ENCODE measurements around the gene GJD4.
A peak's percentile ranks its signal among the peaks of the same experiment; 100 is the strongest.

The GJD4 gene, protein sequence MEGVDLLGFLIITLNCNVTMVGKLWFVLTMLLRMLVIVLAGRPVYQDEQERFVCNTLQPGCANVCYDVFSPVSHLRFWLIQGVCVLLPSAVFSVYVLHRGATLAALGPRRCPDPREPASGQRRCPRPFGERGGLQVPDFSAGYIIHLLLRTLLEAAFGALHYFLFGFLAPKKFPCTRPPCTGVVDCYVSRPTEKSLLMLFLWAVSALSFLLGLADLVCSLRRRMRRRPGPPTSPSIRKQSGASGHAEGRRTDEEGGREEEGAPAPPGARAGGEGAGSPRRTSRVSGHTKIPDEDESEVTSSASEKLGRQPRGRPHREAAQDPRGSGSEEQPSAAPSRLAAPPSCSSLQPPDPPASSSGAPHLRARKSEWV

DNA sequence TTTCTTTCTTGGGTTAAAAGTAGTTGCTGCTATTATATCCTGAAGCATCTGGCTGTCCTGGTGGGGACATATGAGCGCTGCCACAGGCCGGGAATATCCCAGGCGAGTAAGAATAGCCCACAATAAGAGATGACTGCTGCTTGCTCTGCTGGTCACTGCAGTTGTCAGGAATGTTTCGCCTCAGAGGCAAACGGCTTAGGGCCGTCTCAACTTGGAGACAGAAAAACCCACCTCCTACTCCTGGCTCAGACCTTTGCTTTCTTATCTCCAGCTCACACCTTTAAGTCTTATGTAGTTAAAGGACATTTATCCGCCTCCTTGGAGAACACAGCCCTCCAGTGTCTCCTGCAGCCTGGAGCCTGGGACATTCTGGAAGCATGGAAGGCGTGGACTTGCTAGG lies at the start of gene GJD4:
Gene GJD4 (plus strand): TSS at position 151 of the 400 bp plus-strand sequence. CDS start 227 bp downstream, at position 378.
- no peak for DNase-seq (ENCODE audit: low spot score)

DNA sequence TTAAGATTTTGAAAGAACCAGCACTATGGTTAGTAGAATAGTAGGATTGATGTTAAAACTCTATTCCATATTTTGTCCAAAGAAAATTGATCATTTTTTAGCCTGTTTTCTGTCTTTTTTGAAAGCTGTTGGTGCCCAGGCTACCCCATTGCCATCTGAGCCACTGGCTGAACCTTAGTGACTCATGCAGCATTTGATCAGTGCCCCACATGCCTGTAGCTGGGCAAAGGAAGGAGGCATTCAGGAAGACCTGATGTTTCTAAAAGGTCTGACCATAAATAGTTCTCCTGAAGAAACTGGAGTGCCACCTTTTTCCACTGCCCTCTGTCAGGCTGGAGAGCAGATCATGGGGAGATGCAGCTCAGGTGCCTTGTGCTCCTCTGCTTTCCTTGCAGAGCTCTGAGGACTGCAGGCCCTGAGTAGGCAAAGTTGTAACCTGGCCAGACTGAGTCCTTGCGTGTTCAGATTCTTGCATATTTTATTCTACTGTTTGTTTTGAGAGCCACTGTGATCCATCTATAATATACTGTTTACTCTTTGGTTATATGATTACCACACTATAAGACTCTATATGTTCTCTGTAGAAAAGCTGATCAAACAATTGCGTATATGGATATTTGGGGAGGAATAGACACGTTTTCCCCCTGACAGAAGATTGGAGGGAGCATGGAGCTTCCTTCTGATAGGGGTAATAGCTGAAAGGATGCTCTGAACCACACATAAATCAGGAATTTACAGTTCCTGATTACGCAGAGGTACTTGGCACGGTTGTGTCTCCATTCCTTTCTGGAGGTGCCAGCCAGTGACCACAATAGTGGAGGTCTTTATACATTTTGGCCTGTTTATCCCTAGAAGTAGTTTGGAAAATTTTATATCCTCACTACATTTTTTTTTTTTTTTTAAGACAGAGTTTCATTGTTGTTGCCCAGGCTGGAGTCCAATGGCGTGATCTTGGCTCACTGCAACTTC lies 48.9 kb upstream of the GJD4 start:
- no peak for DNase-seq (ENCODE audit: low spot score)

DNA sequence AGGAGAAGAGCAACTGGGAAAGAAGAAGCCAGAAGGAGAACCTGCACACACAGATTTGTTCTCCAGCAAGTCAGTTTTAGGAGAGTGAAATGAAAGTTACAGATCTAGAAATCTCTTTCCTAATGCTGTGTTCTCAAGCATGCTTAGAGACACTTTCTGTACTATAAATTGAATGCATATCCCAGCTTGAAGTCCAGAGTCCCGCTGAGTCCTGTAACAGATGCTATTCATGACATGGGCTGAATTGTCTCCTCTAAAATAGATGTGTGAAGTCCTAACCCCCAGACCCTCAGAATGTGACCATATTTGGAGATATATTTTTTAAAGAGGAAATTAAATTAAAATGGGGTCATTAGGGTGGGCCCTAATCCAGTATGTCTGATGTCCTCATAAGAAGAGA lies 46.9 kb upstream of the GJD4 start:
- no peak for DNase-seq (ENCODE audit: low spot score)

DNA sequence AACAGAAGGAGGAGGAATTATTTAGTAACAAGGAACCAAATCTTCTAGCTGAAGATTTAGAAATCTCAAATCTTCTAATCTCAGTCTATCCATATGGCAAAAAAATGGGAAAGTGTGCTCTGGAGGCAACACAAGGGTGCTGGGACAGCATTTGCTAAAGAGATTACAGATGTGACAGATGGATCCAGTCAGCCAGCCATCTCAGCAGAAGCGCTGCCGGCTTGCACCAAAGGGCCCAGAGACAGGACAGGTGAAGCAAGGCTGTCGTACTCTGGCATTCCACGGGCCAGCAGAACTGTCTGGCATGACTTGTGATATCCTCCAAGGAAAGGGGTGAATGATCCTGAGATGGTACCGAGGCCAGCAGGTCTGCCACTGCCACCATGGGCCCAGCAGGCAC lies 45.7 kb upstream of the GJD4 start:
- no peak for DNase-seq (ENCODE audit: low spot score)

DNA sequence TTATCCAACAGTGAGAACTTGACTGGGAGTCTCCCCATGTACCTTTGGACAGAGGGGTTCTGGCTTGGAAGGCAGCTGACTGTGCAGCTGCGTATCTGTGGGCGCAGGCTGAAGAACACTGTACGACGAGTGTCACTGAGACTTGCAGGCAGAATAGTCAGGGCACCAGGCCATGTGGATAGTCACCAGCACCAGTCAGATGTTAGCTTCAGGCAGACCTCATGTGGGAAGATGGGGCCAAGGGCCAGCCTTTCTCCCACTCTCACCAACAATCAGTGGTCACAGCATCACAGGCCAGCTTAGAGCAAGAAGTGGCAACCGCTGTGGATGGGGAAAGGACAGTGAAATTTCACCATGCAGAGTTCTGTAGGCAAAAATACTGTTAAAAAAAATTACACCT lies 43.4 kb upstream of the GJD4 start:
- DNase-seq (ENCODE audit: low spot score), result no peak

DNA sequence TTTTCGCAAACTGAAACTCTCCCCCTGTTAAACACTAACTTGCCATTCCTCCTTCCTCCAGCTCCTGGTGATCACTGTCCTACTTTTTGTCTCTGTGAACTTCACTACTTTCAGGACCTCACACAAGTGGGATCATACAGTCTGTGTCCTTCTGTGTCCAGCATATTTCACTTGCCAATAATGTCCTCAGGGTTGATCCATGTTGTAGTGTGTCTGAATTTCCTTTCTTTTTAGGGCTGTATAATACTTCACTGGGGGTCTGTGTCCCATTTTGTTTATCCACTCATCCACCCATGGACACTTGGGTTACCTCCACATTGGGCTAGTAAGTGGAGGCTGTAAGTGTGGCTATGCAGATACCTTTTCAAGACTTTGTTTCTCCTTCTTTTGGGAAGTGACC lies 42.7 kb upstream of the GJD4 start:
- no peak for DNase-seq (ENCODE audit: low spot score)

DNA sequence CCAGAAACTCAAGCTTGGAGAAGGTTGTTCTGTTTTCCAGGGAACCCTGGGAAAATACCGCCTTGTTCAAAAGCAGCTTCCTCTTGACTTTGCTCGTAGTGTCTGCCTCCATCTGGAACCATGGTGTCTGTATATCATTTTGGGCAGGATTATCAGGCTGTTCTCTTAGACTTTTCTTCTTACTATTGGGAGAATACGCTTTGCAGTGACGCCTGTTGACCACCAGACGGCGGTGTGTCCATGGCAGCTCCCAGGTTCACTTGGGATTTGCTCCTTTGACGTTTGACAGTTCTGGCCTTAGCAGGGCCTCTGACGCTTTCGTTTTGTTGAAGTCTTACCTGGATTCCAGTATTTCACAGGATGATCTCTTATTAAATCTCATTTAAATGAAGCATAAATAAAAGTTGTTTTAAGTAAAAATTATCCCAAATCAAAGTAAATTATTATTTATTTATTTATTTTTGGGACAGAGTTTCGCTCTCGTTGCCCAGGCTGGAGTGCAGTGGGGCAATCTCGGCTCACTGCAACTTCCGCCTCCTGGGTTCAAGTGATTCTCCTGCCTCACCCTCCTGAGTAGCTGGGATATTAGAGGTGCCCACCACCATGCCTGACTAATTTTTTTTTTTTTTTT lies 41.8 kb upstream of the GJD4 start:
- peak; percentile 65 for DNase-seq (ENCODE audit: low spot score)

DNA sequence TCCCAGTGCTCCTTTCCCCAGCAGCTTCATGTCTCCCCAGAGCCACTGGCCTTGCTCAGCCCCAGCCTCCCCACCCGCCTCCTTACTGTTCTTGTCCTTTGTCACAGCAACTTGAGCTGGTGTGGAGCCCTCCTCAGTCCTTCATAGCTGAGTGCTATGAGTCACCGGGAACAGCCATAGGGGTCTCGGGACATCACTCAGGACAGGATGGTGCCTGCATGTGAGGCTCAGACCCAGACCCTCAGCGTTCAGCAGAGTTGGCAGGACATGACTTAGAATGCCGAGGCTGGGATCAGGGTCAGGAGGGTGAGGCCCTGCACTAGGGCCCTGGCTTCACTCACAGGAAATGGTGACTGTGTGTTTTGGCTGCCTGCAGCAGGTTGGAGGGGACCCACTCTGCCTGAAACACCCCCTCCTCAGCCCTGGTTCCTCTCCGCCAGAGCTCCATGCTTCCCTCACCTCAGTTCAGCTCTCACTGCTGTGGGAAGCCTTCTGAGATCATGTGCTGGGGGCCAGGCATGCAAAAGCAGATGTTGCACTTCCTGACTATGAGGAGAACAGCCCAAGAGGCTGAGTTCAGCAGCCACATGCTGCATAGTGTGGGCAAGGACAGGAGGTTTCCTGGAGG lies 40.7 kb upstream of the GJD4 start:
- DNase-seq (ENCODE audit: low spot score), result no peak

DNA sequence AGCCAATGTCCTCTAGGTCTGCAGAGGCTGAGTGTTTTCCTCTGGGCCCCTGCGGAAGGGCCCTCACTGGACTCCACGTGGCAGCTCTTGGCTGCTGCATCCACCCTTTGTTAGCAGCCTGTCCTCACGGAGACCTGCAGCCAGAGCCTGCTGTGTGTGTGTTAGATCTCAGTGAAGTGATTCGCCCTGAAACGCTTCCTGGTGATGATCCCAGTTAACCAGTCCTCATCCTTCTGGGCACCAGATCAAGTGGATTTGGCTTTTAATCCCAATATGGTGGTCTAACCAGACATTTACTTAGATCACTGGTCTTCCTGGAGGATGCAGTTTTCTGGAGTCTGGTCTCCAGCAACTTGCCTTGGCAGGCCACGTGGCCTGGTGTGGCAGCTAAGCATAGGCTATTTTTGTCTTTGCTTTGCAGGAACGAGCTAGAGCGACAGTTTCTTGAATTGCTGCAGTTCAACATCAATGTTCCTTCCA lies 39.5 kb upstream of the GJD4 start:
- no peak for DNase-seq (ENCODE audit: low spot score)

DNA sequence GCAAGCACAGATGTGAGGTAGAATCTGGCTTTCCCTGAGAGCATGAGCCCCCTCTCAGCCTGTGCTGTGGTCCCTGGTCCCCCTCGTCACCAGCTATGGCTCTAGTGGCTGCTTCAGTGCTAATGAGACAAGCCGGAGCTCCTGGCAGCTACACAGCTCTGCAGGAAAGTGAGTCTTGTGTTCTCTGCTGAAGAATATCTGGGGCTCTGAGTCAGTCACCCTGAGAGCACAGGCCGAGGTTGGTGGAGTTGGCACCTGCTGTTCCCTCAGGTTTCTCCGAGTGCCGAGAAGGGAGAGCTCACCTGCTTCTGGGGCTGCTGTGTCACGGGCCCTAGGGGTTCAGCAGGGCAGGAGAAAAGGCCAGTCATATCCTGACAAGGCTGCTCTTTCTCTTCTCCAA lies 37.2 kb upstream of the GJD4 start:
- DNase-seq (ENCODE audit: low spot score), result no peak

DNA sequence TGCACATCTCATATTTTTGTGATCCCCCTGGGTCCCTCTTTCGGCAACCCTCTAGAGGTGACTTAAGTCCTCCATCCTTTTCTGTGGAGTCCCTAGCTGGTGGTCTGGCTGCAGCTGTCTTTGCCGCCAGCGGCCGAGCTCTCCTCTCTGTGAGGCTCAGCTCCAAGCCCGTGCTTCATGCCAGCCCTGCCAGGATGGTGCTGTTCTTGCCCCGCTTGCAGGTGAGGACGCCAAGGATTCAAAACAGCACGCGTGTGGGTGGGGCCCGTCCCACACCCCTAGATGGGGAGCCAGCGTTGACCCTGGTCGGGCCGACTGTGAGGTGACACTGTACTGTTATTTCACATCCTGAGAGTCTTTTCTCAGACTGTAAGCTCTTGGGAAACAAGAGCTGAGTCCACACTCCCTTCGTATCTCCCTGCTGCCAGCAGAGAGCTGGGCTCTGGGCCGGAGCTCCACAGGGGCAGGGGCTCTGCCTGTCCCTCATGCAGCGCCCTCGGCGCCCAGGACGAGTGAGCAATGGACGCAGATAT lies 36.6 kb upstream of the GJD4 start:
- no peak for DNase-seq (ENCODE audit: low spot score)

DNA sequence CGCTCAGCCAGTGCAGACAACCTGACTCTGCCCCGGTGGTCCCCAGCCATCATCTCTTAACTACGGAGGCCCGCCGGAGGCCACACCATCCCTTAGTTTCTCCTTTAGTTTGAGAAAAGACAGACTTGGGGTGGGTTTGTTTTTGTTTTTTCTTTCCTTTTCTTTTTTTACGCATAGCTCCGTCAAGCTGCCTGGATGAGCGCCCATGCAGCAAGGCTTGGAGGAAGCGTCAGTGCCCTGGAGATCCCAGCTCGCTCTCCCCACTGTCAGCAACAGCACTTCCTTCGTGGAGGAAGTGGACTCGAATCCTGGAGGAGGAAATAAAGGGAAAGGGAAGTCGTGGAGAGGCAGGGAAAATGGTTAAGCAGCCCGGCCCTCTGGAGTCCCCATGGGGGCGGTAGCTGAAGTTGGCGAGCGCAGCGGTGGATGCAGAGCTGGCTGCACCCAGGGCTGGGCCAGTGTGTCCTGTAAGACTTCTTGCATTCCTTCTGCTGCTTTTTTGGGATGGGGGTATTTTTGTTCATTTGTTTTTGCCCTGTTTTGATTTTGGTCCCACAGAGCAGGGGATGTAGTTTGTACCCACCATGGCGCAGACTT lies 35.9 kb upstream of the GJD4 start:
- DNase-seq (ENCODE audit: low spot score), result no peak

DNA sequence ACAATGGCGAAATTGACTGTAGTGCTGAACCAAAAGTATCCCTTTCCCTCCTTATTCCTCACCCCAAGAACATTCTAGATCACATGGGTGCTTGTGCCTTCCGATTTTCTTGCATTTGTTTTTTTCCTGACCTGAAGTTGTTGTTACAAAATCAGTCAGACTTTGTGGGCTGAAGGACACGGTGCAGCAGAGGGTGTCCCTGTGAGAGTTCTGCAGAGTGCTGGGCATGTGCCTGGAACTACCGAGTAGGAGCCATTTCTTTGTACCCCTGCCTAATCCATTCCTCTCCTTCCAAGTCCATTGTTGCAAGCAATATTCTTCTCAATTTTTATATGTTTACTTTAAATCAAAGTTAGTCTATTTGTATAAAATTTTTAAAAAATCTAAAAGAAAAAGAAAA lies 35.3 kb upstream of the GJD4 start:
- no peak for DNase-seq (ENCODE audit: low spot score)

DNA sequence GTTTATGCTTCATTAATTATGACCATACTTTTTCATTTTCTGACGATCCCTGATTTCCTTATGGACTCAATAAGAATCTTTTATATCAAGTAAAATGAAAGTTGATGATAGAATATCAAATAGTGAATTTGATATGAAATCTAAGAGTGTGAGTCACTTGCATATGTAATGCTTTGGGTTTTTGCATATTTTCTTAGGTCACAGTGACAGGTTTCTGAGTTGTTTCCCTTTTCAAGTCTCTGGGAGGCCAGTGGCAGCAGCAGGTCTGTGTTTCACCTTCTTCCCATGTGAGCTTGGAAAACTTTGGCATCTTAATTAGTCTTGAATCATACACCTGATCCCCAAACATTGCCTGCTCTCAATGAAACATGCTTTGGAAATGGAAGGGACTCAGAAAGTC lies 34.7 kb upstream of the GJD4 start:
- DNase-seq (ENCODE audit: low spot score), result no peak

DNA sequence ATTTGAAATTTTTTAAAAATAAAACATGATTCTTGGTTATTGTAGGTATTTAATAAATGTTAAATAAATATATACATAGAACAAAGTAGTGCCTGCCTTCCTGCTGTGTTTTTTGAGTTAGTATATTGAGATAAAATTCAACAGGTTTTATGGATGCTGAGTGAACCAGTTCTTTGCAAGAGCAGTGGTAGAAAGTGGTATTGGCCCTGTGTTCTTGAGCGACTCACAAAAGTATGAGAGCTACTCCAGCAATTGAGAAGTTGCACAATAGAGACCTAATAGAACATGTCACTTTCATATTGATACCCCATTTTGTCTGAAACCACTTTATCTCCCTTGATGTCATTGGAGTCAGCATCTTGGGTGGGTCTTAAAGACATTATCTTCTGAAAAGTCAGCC lies 32.6 kb upstream of the GJD4 start:
- no peak for DNase-seq (ENCODE audit: low spot score)

DNA sequence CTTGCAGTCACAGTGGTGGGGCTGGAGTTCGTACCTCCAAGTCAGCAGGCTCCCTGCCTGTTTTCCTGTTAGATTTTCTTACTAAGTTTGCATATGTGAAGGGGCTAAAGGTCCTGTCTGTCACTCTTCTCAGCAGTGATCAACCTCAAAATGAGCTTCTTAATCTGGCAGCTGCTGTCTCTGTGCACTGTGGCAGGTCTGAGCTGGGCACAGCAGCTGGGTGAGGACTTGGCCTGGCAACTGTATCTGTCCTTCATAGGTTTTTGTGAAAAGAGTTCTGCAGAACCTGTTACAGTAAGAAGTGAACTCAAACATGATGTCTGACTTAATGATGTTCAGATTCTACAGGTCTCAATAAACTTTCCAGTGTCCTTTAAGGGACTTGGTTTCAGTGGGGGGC lies 31.3 kb upstream of the GJD4 start:
- DNase-seq (ENCODE audit: low spot score), result no peak

DNA sequence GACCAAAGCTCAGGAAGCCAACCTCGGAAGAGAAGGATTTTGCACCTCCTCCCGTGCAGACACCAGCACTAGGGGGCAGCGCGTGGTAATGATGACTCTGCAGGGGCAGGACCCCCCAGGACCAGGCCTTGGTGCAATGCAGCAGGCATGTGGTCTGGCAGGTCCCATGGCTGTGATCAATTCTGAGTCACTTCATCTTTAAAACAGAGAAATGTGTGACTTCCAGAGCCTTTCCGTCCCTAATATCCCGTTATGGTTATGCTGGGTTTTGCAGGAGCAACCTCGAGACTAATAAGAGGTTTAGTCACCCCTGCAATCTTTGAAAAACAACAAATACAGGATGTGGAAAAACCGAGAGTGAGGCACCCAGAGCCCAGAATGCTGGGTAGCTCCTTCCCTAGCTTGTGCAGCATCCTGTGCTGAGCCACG lies 30.2 kb upstream of the GJD4 start:
- no peak for DNase-seq (ENCODE audit: low spot score)

DNA sequence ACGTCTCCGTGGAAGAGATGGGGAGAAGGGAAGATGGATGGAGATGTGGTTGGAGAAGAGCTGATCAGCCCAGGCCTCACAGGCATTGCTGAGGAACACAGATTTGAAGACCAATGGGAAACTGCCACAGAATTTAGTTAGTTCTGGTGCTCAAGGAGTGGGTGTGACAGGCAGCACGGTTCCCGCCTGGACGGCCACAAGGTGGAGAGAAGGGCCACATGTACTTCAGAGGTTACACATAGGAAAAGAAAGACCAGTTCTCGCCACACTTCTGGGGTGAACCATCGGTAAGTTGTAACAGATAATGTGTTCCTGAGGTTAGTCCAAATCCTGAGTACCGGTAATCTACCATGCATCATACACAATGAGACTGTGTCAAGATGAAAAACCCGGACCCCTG lies 29.5 kb upstream of the GJD4 start:
- no peak for DNase-seq (ENCODE audit: low spot score)

DNA sequence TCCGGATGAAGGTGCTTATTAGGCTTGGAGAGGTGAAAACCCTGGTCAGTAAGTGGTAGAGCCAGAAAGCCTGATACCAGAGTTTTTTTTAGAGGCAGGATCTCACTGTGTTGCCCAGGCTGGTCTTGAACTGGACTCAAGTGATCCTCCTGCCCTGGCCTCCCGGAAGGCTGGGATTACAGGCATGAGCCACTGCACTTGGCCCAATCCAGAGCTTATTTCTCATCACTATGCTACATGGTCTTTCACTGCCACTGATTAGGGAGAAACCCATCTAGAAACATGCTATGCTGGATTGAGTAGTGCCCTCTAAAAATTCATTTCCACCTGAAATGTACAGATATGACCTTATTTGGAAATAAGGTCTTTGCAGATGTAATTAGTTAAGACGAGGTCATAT lies 28.4 kb upstream of the GJD4 start:
- DNase-seq (ENCODE audit: low spot score), result no peak

DNA sequence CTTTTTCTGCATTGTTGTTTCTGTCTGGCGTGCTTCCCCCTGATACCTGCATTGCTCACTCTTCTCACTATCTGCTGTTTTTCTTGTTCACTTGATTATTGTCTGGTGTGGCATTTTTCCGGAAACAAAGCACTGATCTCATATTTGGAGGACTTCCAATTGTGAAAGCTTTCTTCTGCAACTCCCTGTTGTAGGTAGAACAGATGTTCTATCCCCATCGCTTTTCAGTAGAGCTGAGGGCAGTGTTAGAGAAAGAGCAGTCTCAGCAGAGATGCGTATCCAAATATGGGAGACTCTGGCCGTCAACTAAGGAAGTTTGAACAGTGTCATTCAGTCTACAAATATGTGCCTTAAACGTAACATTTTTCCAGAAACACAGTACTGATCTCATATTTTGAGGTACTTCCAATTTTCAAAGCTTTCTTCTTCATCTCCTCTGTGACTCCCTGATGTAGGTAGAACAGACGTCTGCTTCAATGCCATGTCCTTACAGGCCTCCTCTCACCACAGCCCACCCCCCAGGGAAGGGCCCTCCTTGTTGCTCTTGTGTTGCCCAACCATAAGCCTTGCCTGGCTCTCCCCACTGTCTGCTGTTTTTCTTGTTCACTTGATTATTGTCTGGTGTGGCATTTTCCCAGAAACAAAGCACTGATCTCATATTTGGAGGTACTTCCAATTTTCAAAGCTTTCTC lies 27.1 kb upstream of the GJD4 start:
- no peak for DNase-seq (ENCODE audit: low spot score)

DNA sequence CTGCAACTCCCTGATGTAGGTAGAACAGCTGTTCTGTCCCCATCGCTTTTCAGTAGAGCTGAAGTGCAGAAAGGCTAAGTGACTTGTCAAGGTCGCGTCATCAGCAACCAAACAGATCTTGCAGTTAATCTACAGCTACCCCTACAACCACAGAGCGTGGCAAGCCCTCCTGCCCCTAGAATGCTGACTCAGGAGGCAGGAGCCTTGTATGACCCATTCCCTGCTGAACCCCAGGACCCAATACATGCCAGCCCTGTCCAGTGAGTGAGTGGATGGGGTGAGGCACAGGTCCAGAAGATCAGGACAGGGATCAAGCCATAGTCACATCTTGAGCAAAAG lies 26.6 kb upstream of the GJD4 start:
- DNase-seq (ENCODE audit: low spot score), result no peak

All from hematopoietic multipotent progenitor cell treated with erythropoietin and hydrocortisone succinate and interleukin-3 and kit ligand, for 17 days (in vitro differentiated cells).